ENCODE measurements around the gene IRS2. TPM values are rescaled to one million over a fixed set of nuclear protein-coding genes. Genes with fewer than 3 reads are reported as not detected.

IRS2 gene
- total RNA-seq (2.3 TPM in 2 replicates), polyA plus RNA-seq (1.9 and 2.3 TPM in 2 replicates), polyA minus RNA-seq (ENCODE audit: low replicate concordance) (1.0 and 2.3 TPM in 2 replicates)
- 3.4 and 4.3 TPM in 2 replicates for polyA plus RNA-seq (2012)

GRCh38 chr13:109786457-109787134 lies at the start of gene IRS2:
Gene IRS2, minus strand, starts transcription at chr13:109786583. Its CDS starts 530 bp downstream, at chr13:109786053.
- H3K27ac ChIP-seq (ENCODE audit: insufficient read depth, low read length): peak within 1 kb of the TSS; percentile 32
- H3K4me1 ChIP-seq (ENCODE audit: control insufficient read depth, extremely low read depth, insufficient read depth, low read length): no peaks in the 10 kb centered on the region
- peaks cover 5% of the 10 kb centered on the region for H3K79me2 ChIP-seq (ENCODE audit: control insufficient read depth, insufficient read depth, low read length)
- H3K9me3 ChIP-seq (ENCODE audit: control insufficient read depth, insufficient read depth, low read depth, low read length): no peaks in the 10 kb centered on the region
- H3K36me3 ChIP-seq (ENCODE audit: control insufficient read depth, insufficient read depth, low read length): peaks cover 7% of the 10 kb centered on the region
- H3K4me3 ChIP-seq (replicated peaks in 1 of 4; ENCODE audit: control extremely low read depth in 1 of 4, insufficient read depth in 1 of 4, low read depth in 3 of 4, low read length in 4 of 4): peak within 1 kb of the TSS; percentile 56 to 80 (median 72)
- peak within 1 kb of the TSS; percentile 70 for H3K9ac ChIP-seq (ENCODE audit: insufficient read depth, low read length)
- H3K4me2 ChIP-seq (ENCODE audit: extremely low read depth, insufficient read depth, low read length): peak within 1 kb of the TSS; percentile 80
- peak within 1 kb of the TSS; percentile 67 for H2AFZ ChIP-seq (ENCODE audit: low read length)
- no peaks in the 10 kb centered on the region for H3K27me3 ChIP-seq (ENCODE audit: control insufficient read depth, insufficient read depth, low read length)
- peak; percentile 91 to 93 for DNase-seq (ENCODE audit: low read depth in 2 of 2)
- no peaks in the 10 kb centered on the region for H4K20me1 ChIP-seq (ENCODE audit: control insufficient read depth, extremely low read depth, insufficient read depth, low read length)
- no peak for TF ChIP-seq EZH2 (IDR thresholded peaks at IDR 0.05; ENCODE audit: low read length, missing control alignments)
- no peak for TF ChIP-seq CTCF (conservative IDR thresholded peaks at IDR 0.05 in 1 of 2, IDR thresholded peaks at IDR 0.05 in 1 of 2; ENCODE audit: low read depth in 1 of 2, low read length in 2 of 2)

- Histone ChIP-seq H3K9me3 (ENCODE audit: control insufficient read depth, insufficient read depth, low read depth, low read length) (no peaks in the 10 kb centered on the region), H3K9ac (ENCODE audit: insufficient read depth, low read length) (no peak overlapping the region), H3K4me2 (ENCODE audit: extremely low read depth, insufficient read depth, low read length) (peak overlapping the region; percentile 54), H3K79me2 (ENCODE audit: control insufficient read depth, insufficient read depth, low read length) (no peaks in the 10 kb centered on the region), H3K4me1 (ENCODE audit: control insufficient read depth, extremely low read depth, insufficient read depth, low read length) (no peaks in the 10 kb centered on the region), H4K20me1 (ENCODE audit: control insufficient read depth, extremely low read depth, insufficient read depth, low read length) (no peaks in the 10 kb centered on the region), H3K36me3 (ENCODE audit: control insufficient read depth, insufficient read depth, low read length) (no peaks in the 10 kb centered on the region), H3K4me3 (replicated peaks in 1 of 4; ENCODE audit: control extremely low read depth in 1 of 4, insufficient read depth in 1 of 4, low read depth in 3 of 4, low read length in 4 of 4) (peak overlapping the region in 2 of 4 experiments; percentile 1 to 19), H3K27ac (ENCODE audit: insufficient read depth, low read length) (no peak overlapping the region), H3K27me3 (ENCODE audit: control insufficient read depth, insufficient read depth, low read length) (no peaks in the 10 kb centered on the region), H2AFZ (ENCODE audit: low read length) (peak overlapping the region; percentile 57)
- peak; percentile 25 to 48 for DNase-seq (ENCODE audit: low read depth in 2 of 2)
- TF ChIP-seq CTCF (conservative IDR thresholded peaks at IDR 0.05 in 1 of 2, IDR thresholded peaks at IDR 0.05 in 1 of 2; ENCODE audit: low read depth in 1 of 2, low read length in 2 of 2): no peak
- TF ChIP-seq EZH2 (IDR thresholded peaks at IDR 0.05; ENCODE audit: low read length, missing control alignments): no peak
These were observed 48.8 kb upstream of the IRS2 start for GRCh38 chr13:109834973-109835720.

- Histone ChIP-seq H3K4me2 (ENCODE audit: extremely low read depth, insufficient read depth, low read length) (no peak overlapping the region), H3K4me3 (replicated peaks in 1 of 4; ENCODE audit: control extremely low read depth in 1 of 4, insufficient read depth in 1 of 4, low read depth in 3 of 4, low read length in 4 of 4) (no peak overlapping the region), H3K9me3 (ENCODE audit: control insufficient read depth, insufficient read depth, low read depth, low read length) (no peaks in the 10 kb centered on the region), H3K9ac (ENCODE audit: insufficient read depth, low read length) (no peak overlapping the region), H3K4me1 (ENCODE audit: control insufficient read depth, extremely low read depth, insufficient read depth, low read length) (no peaks in the 10 kb centered on the region), H3K36me3 (ENCODE audit: control insufficient read depth, insufficient read depth, low read length) (no peaks in the 10 kb centered on the region), H3K27me3 (ENCODE audit: control insufficient read depth, insufficient read depth, low read length) (no peaks in the 10 kb centered on the region), H4K20me1 (ENCODE audit: control insufficient read depth, extremely low read depth, insufficient read depth, low read length) (no peaks in the 10 kb centered on the region), H3K27ac (ENCODE audit: insufficient read depth, low read length) (no peak overlapping the region), H2AFZ (ENCODE audit: low read length) (no peak overlapping the region), H3K79me2 (ENCODE audit: control insufficient read depth, insufficient read depth, low read length) (no peaks in the 10 kb centered on the region)
- TF ChIP-seq CTCF (conservative IDR thresholded peaks at IDR 0.05 in 1 of 2, IDR thresholded peaks at IDR 0.05 in 1 of 2; ENCODE audit: low read depth in 1 of 2, low read length in 2 of 2) (no peak), EZH2 (IDR thresholded peaks at IDR 0.05; ENCODE audit: low read length, missing control alignments) (no peak)
- no peak for DNase-seq (ENCODE audit: low read depth in 2 of 2)
These were observed 47.6 kb upstream of the IRS2 start for GRCh38 chr13:109833940-109834339.

Measured in fibroblast of lung (primary cell).